PFSK-1 (cell line): ENCODE results near the gene COPG2.

Experiments
- FOXP2 ChIP-seq: optimal IDR thresholded peaks from 2 replicates; pipeline ENCODE3; 2011; ENCODE audit warnings: borderline replicate concordance, control low read depth, inconsistent platforms; ENCODE audit not compliant: insufficient read depth; ENCODE audit errors: extremely low read length, extremely low read depth
- POLR2AphosphoS5 ChIP-seq: IDR thresholded peaks from 2 replicates; pipeline ENCODE4 v1.6.1; 2012; ENCODE audit warnings: low read depth, mild to moderate bottlenecking, control low read depth, low read length, moderate library complexity
- SIN3A ChIP-seq: IDR thresholded peaks from 2 replicates; pipeline ENCODE4 v1.6.1; 2012; ENCODE audit warnings: mild to moderate bottlenecking, low read length, moderate library complexity, borderline replicate concordance; ENCODE audit not compliant: insufficient read depth
- TAF1 ChIP-seq: IDR thresholded peaks from 2 replicates; pipeline ENCODE4 v1.6.1; 2012; ENCODE audit warnings: low read length, control low read depth, borderline replicate concordance; ENCODE audit not compliant: insufficient read depth
- TF ChIP-seq, protein P1 (sequence below), 2 experiments: IDR thresholded peaks; 2 replicates each; pipeline versions ENCODE4 v1.6.1 to v1.8.0; 2011 to 2012; ENCODE audit warnings: low read depth in 2 of 2, low read length in 2 of 2, control low read depth in 1 of 2, inconsistent platforms in 1 of 2, mild to moderate bottlenecking in 1 of 2, moderate library complexity in 1 of 2; ENCODE audit not compliant: insufficient read depth in 1 of 2

DNA sequence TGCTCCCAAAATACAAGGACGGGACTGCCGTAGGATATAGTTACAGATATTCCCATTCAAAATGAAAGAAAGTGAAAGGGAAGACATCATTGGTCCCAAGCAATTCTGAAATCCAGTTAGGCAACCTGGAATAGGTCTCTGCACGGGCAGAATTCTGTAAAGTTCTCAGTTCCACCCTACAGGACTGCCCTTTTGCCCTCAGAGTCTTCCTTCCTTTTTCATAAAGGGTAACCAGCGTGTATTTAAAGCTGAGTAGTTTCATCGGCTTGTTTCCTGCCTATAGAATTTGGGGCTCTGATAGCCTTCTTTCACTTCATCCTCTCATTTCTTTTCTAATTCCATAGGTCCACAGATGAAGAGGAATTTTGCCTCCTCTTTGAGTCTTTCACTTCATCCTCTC is 20.0 kb downstream of the COPG2 start:
- TF ChIP-seq POLR2AphosphoS5 (no peak), TAF1 (no peak), SIN3A (no peak), FOXP2 (no peak)
- TF ChIP-seq, protein P1, sequence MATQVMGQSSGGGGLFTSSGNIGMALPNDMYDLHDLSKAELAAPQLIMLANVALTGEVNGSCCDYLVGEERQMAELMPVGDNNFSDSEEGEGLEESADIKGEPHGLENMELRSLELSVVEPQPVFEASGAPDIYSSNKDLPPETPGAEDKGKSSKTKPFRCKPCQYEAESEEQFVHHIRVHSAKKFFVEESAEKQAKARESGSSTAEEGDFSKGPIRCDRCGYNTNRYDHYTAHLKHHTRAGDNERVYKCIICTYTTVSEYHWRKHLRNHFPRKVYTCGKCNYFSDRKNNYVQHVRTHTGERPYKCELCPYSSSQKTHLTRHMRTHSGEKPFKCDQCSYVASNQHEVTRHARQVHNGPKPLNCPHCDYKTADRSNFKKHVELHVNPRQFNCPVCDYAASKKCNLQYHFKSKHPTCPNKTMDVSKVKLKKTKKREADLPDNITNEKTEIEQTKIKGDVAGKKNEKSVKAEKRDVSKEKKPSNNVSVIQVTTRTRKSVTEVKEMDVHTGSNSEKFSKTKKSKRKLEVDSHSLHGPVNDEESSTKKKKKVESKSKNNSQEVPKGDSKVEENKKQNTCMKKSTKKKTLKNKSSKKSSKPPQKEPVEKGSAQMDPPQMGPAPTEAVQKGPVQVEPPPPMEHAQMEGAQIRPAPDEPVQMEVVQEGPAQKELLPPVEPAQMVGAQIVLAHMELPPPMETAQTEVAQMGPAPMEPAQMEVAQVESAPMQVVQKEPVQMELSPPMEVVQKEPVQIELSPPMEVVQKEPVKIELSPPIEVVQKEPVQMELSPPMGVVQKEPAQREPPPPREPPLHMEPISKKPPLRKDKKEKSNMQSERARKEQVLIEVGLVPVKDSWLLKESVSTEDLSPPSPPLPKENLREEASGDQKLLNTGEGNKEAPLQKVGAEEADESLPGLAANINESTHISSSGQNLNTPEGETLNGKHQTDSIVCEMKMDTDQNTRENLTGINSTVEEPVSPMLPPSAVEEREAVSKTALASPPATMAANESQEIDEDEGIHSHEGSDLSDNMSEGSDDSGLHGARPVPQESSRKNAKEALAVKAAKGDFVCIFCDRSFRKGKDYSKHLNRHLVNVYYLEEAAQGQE (IDR thresholded peaks at IDR 0.05; ENCODE audit: insufficient read depth in 1 of 2, low read depth in 2 of 2, low read length in 2 of 2): no peak
